Spleen (tissue), 7 donors: ENCODE results near the gene CUZD1.
"Not testable (repeated sequence)": the region's sequence is repeated elsewhere in the genome, so short reads cannot be mapped to it uniquely, and the experiment has no call there.

ENCODE experiments used
- CTCF ChIP-seq, 11 experiments: fragments of 200-600 bp in 7 of 11; fragments of 450-650 bp in 4 of 11; sonication (generic) in 4 of 11; IDR thresholded peaks in 8 of 11; conservative IDR thresholded peaks in 3 of 11; 1 replicate in 7 of 11; 2 replicates in 4 of 11; pipeline versions ENCODE4 v1.4.0 to v1.8.0; 2016 to 2021; ENCODE audit warnings: antibody characterized with exemption in 11 of 11, inconsistent platforms in 4 of 11, mild to moderate bottlenecking in 1 of 11
- POLR2A ChIP-seq, 3 donors: fragments of 450-650 bp; IDR thresholded peaks; one replicate each; pipeline ENCODE4 v1.5.1; 2017; ENCODE audit warnings: antibody characterized with exemption in 3 of 3, mild to moderate bottlenecking in 1 of 3
- POLR2AphosphoS5 ChIP-seq, 3 donors: sonication (generic); formaldehyde crosslinking; IDR thresholded peaks; one replicate each; pipeline ENCODE4 v1.5.1; 2017; ENCODE audit warnings: antibody characterized with exemption in 3 of 3
- donor health status: DM: no; HTN: no; CAD: no; lungs with moderate emphysema.
- donor health status: DM: no; HTN: no; CAD: no.
- donor health status: DM: no; HTN: no; CAD: no.

- not testable (repeated sequence) for TF ChIP-seq POLR2A (IDR thresholded peaks at IDR 0.05); CTCF (IDR thresholded peaks at IDR 0.05 in 8 of 11, conservative IDR thresholded peaks at IDR 0.05 in 3 of 11); POLR2AphosphoS5 (IDR thresholded peaks at IDR 0.05)
These were observed 21.3 kb upstream of the CUZD1 start for GRCh38 chr10:122866757-122867482.
